Measurements from ENCODE around the gene RCOR2. TPM values are rescaled to one million over a fixed set of nuclear protein-coding genes. Genes with fewer than 3 reads are reported as not detected.
A peak's percentile ranks its signal among the peaks of the same experiment; 100 is the strongest.

Gene RCOR2
- total and polyA plus RNA-seq, 2 of the 13 experiments (the other 11 are each of a cell fraction or from before 2014, with no cell fraction given): 8.3 to 8.5 TPM

DNA sequence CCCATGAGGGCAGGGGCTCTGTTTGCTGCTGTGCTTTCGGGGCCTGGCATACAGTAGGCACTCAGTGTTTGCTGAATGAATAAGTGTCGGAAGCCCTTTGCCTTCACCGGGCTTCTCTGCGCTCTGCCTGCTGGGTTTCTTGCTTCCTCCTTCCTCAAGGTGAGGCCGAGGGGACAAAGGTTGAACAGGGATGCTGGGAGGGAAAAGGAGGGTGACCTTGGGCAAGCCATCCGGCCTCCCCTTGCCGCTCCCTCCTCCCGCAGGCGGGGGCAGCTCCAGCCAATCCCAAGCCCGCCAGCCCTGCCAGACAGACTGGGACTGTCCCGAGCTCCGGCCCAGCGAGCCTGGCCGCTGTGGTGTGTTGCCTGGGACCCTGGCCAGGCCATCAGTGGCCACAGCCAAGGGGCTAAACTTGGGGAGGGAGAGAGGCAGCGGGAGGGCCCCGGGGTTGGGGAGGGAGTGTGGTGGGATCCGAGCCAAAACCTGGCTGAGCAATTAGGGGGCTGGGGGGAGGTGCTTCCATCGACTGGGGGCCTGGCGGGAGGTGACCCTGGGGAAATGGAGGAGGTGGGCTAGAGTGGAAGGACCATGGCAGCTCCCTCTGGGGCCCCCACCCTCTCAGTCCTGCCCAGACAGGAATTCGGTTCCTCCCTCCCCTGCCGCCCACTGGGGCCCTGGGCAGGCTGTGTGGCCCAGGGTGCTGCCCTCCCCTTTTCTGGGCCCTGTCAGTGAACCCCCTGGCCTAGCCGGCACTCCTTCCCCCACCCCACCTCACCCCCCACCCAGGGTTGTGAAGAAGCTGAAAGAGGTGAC is 3.4 kb upstream of the RCOR2 start (continued):
- TF ChIP-seq, protein P1, sequence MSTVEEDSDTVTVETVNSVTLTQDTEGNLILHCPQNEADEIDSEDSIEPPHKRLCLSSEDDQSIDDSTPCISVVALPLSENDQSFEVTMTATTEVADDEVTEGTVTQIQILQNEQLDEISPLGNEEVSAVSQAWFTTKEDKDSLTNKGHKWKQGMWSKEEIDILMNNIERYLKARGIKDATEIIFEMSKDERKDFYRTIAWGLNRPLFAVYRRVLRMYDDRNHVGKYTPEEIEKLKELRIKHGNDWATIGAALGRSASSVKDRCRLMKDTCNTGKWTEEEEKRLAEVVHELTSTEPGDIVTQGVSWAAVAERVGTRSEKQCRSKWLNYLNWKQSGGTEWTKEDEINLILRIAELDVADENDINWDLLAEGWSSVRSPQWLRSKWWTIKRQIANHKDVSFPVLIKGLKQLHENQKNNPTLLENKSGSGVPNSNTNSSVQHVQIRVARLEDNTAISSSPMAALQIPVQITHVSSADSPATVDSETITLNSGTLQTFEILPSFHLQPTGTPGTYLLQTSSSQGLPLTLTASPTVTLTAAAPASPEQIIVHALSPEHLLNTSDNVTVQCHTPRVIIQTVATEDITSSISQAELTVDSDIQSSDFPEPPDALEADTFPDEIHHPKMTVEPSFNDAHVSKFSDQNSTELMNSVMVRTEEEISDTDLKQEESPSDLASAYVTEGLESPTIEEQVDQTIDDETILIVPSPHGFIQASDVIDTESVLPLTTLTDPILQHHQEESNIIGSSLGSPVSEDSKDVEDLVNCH (CRISPR knock-in tag; IDR thresholded peaks at IDR 0.05): no peak
- TF ChIP-seq ZNF713 (CRISPR knock-in tag; IDR thresholded peaks at IDR 0.05) (no peak), ZNF292 (CRISPR knock-in tag; IDR thresholded peaks at IDR 0.05; ENCODE audit: borderline replicate concordance, low read depth) (no peak), SOX6 (IDR thresholded peaks at IDR 0.05) (no peak), SOX6 (CRISPR knock-in tag; IDR thresholded peaks at IDR 0.05) (peak; percentile 28; the same call in 1 of the 2 replicates), HOXA7 (CRISPR knock-in tag; IDR thresholded peaks at IDR 0.05) (no peak), ZNF747 (CRISPR knock-in tag; IDR thresholded peaks at IDR 0.05; ENCODE audit: borderline replicate concordance) (no peak), HNRNPLL (IDR thresholded peaks at IDR 0.05; ENCODE audit: low read depth, low read length, poor library complexity, severe bottlenecking) (peak; percentile 18), MZF1 (CRISPR knock-in tag; IDR thresholded peaks at IDR 0.05; ENCODE audit: borderline replicate concordance) (no peak), TARDBP (CRISPR knock-in tag; IDR thresholded peaks at IDR 0.05) (peak; percentile 62; the same call in 1 of the 2 replicates), ZNF335 (CRISPR knock-in tag; IDR thresholded peaks at IDR 0.05) (no peak), GFI1 (CRISPR knock-in tag; IDR thresholded peaks at IDR 0.05; ENCODE audit: borderline replicate concordance) (0 out of 2 replicates have a peak, but pooled peaks have one; percentile 10), NFKB2 (CRISPR knock-in tag; IDR thresholded peaks at IDR 0.05; ENCODE audit: borderline replicate concordance) (no peak), SAFB2 (CRISPR knock-in tag; IDR thresholded peaks at IDR 0.05; ENCODE audit: borderline replicate concordance, low read depth) (no peak), NAIF1 (CRISPR knock-in tag; IDR thresholded peaks at IDR 0.05; ENCODE audit: borderline replicate concordance) (0 out of 2 replicates have a peak, but pooled peaks have one; percentile 37)
- TF ChIP-seq, protein P2, sequence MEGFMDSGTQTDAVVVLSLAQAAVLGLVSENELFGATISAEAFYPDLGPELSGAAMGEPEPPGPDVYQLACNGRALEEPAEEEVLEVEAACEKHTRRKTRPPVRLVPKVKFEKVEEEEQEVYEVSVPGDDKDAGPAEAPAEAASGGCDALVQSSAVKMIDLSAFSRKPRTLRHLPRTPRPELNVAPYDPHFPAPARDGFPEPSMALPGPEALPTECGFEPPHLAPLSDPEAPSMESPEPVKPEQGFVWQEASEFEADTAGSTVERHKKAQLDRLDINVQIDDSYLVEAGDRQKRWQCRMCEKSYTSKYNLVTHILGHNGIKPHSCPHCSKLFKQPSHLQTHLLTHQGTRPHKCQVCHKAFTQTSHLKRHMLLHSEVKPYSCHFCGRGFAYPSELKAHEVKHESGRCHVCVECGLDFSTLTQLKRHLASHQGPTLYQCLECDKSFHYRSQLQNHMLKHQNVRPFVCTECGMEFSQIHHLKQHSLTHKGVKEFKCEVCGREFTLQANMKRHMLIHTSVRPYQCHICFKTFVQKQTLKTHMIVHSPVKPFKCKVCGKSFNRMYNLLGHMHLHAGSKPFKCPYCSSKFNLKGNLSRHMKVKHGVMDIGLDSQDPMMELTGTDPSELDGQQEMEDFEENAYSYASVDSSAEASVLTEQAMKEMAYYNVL (CRISPR knock-in tag; IDR thresholded peaks at IDR 0.05; ENCODE audit: borderline replicate concordance): peak; percentile 50
- TF ChIP-seq, protein P3, sequence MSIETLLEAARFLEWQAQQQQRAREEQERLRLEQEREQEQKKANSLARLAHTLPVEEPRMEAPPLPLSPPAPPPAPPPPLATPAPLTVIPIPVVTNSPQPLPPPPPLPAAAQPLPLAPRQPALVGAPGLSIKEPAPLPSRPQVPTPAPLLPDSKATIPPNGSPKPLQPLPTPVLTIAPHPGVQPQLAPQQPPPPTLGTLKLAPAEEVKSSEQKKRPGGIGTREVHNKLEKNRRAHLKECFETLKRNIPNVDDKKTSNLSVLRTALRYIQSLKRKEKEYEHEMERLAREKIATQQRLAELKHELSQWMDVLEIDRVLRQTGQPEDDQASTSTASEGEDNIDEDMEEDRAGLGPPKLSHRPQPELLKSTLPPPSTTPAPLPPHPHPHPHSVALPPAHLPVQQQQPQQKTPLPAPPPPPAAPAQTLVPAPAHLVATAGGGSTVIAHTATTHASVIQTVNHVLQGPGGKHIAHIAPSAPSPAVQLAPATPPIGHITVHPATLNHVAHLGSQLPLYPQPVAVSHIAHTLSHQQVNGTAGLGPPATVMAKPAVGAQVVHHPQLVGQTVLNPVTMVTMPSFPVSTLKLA (IDR thresholded peaks at IDR 0.05): no peak
- TF ChIP-seq, protein P4, sequence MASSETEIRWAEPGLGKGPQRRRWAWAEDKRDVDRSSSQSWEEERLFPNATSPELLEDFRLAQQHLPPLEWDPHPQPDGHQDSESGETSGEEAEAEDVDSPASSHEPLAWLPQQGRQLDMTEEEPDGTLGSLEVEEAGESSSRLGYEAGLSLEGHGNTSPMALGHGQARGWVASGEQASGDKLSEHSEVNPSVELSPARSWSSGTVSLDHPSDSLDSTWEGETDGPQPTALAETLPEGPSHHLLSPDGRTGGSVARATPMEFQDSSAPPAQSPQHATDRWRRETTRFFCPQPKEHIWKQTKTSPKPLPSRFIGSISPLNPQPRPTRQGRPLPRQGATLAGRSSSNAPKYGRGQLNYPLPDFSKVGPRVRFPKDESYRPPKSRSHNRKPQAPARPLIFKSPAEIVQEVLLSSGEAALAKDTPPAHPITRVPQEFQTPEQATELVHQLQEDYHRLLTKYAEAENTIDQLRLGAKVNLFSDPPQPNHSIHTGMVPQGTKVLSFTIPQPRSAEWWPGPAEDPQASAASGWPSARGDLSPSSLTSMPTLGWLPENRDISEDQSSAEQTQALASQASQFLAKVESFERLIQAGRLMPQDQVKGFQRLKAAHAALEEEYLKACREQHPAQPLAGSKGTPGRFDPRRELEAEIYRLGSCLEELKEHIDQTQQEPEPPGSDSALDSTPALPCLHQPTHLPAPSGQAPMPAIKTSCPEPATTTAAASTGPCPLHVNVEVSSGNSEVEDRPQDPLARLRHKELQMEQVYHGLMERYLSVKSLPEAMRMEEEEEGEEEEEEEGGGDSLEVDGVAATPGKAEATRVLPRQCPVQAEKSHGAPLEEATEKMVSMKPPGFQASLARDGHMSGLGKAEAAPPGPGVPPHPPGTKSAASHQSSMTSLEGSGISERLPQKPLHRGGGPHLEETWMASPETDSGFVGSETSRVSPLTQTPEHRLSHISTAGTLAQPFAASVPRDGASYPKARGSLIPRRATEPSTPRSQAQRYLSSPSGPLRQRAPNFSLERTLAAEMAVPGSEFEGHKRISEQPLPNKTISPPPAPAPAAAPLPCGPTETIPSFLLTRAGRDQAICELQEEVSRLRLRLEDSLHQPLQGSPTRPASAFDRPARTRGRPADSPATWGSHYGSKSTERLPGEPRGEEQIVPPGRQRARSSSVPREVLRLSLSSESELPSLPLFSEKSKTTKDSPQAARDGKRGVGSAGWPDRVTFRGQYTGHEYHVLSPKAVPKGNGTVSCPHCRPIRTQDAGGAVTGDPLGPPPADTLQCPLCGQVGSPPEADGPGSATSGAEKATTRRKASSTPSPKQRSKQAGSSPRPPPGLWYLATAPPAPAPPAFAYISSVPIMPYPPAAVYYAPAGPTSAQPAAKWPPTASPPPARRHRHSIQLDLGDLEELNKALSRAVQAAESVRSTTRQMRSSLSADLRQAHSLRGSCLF (CRISPR knock-in tag; IDR thresholded peaks at IDR 0.05; ENCODE audit: borderline replicate concordance): no peak

All from HepG2 (cell line).